ENCODE results near the gene DAB2IP.

- TF ChIP-seq POLR2AphosphoS5 (IDR thresholded peaks at IDR 0.05) (no peak), CTCF (IDR thresholded peaks at IDR 0.05; ENCODE audit: poor library complexity, severe bottlenecking) (peak; percentile 46), RAD21 (conservative IDR thresholded peaks at IDR 0.05) (peak; percentile 33), EZH2 (IDR thresholded peaks at IDR 0.05; ENCODE audit: borderline replicate concordance, insufficient read depth, low read length, poor library complexity, severe bottlenecking) (no peak), REST (IDR thresholded peaks at IDR 0.05; ENCODE audit: borderline replicate concordance) (no peak), EP300 (conservative IDR thresholded peaks at IDR 0.05; ENCODE audit: poor library complexity, severe bottlenecking) (no peak), SMC3 (conservative IDR thresholded peaks at IDR 0.05; ENCODE audit: poor library complexity) (peak; percentile 31), MXI1 (conservative IDR thresholded peaks at IDR 0.05; ENCODE audit: poor library complexity, severe bottlenecking) (no peak), TAF1 (IDR thresholded peaks at IDR 0.05; ENCODE audit: low read depth) (no peak)
These were observed 11.4 kb upstream of the DAB2IP start for GRCh38 chr9:121640076-121640475.

All from neural cell (in vitro differentiated cells).